ENCODE results near the gene CHRND. TPM values are rescaled to one million over a fixed set of nuclear protein-coding genes. Genes with fewer than 3 reads are reported as not detected.

CHRND gene
- total and polyA plus RNA-seq, 2 of the 8 experiments (the other 6 are each of a cell fraction or from before 2014, with no cell fraction given), result 0.24 TPM; not detected in 1

DNA sequence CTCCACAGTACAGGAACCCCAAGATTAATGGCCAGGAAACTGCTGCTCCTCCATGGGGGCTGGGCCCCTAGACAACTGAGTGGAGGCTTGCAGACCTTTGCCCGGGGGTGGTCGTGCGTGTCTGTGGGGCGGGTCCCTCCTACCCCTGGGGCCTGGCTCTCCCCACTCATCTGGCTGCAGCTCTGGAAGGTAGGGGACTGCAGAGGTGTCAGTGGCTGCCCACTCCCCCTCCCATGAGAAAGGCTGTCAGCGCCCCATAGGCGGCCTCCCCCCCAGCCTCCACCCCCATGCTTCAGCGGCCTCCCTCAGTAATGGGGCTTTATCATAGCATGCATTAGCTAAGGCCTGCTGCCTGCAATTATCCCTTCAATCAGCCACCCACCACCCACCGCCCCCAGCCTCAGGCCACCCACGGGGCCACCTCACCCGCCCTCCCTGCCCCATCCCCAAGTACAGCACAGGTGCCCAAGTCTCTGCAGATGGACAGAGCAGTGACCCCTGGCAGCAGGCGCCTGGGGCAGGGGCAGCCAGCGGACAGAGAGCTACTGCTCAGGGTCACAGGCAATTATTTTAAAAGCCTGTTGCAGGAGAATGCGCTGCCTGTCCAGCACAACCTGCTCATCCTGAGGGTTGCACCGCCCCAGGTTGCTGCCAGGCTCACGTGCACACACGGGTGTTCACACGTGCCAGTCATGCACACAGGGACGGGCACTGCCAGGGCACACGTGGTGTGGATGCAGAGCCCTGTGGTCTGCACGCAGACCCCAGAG lies 29.3 kb upstream of the CHRND start:
- Histone ChIP-seq H3K23me2 (ENCODE audit: low read depth, low read length) (no peaks in the 10 kb centered on the region; the same call in 1 of the 2 replicates), H3K36me3 (ENCODE audit: control insufficient read depth in 2 of 4, insufficient read depth in 4 of 4, low read length in 3 of 4) (no peaks in the 10 kb centered on the region), H2BK20ac (ENCODE audit: low read length) (no peak overlapping the region), H3K4me3 (ENCODE audit: extremely low read depth in 1 of 4, insufficient read depth in 2 of 4, low read depth in 3 of 4, low read length in 4 of 4) (no peak overlapping the region), H3K79me1 (ENCODE audit: low read depth, low read length) (no peaks in the 10 kb centered on the region), H3K23ac (ENCODE audit: insufficient read length) (no peak overlapping the region), H3K56ac (replicated peaks; ENCODE audit: insufficient read length, low read depth, low read length) (no peak overlapping the region), H4K5ac (ENCODE audit: insufficient read length, low read depth, low read length) (no peak overlapping the region), H3K14ac (ENCODE audit: insufficient read length) (no peak overlapping the region), H2BK120ac (replicated peaks; ENCODE audit: low read depth, low read length) (no peak overlapping the region), H2BK12ac (ENCODE audit: low read depth, low read length) (no peak overlapping the region; the same call in 1 of the 2 replicates), H2AFZ (ENCODE audit: low read length) (no peak overlapping the region), H2BK15ac (ENCODE audit: low read length) (no peak overlapping the region), H4K8ac (ENCODE audit: extremely low read depth, insufficient read depth, low read length) (no peak overlapping the region), H3K4me1 (replicated peaks in 1 of 4; ENCODE audit: control insufficient read depth in 3 of 4, insufficient read depth in 4 of 4, low read length in 3 of 4) (peaks cover 0 to 26% (median 3%) of the 10 kb centered on the region in 4 experiments; a peak in 5 of 7 replicates), H3K9me3 (ENCODE audit: insufficient read depth in 2 of 2, low read depth in 1 of 2, low read length in 1 of 2) (no peaks in the 10 kb centered on the region), H2BK5ac (ENCODE audit: low read depth, low read length) (no peak overlapping the region), H3K4me2 (ENCODE audit: insufficient read depth in 1 of 2, low read depth in 2 of 2, low read length in 2 of 2) (no peak overlapping the region), H4K20me1 (replicated peaks in 1 of 2; ENCODE audit: control insufficient read depth in 1 of 2, insufficient read depth in 2 of 2, low read length in 2 of 2) (no peaks in the 10 kb centered on the region), H3K4ac (replicated peaks; ENCODE audit: insufficient read length, low read depth, low read length) (no peak overlapping the region), H3K27me3 (replicated peaks in 1 of 4; ENCODE audit: control insufficient read depth in 3 of 4, extremely low read depth in 1 of 4, insufficient read depth in 3 of 4, low read length in 3 of 4) (peaks cover 0 to 7% (median 1%) of the 10 kb centered on the region in 4 experiments; a peak in 3 of 7 replicates), H3K18ac (ENCODE audit: extremely low read depth, low read length) (no peak overlapping the region), H3K79me2 (ENCODE audit: control insufficient read depth in 1 of 2, insufficient read depth in 2 of 2, low read length in 2 of 2) (no peaks in the 10 kb centered on the region), H3K27ac (ENCODE audit: low read depth, low read length) (no peak overlapping the region), H2AK5ac (ENCODE audit: low read depth, low read length) (0 out of 2 replicates have a peak overlapping the region, but pooled peaks have one; percentile 30), H4K91ac (replicated peaks; ENCODE audit: insufficient read length, low read length) (no peak overlapping the region), H3K9ac (replicated peaks in 1 of 4; ENCODE audit: extremely low read depth in 1 of 4, low read depth in 3 of 4, low read length in 3 of 4) (no peak overlapping the region)
- POLR2A ChIA-PET (ENCODE audit: partially characterized antibody), result interaction anchor here (1.1 kb wide), 1 partner anchor 35 kb away, joined by 3 read pairs; no protein-coding TSS in a partner anchor
- DNase-seq (ENCODE audit: low read depth in 1 of 2, low spot score in 2 of 2) (no peak), FAIRE-seq (no peak)
- WGBS, 2 experiments (ENCODE audit: extremely low coverage in 1 of 2, insufficient coverage in 1 of 2, insufficient read length in 1 of 2, insufficient replicate concordance in 2 of 2, low coverage in 1 of 2, low lambda C conversion rate in 2 of 2, missing lambda C conversion rate in 1 of 2), result 85% methylated on average over 14 of the region's 20 CpGs; no CpG with 5 or more reads in 1 of the 2 experiments
- CTCF ChIA-PET (ENCODE audit: partially characterized antibody), result interaction anchor here (1.3 to 3.0 kb wide), 4 partner anchors 16 to 596 kb away, joined by 3 to 10 read pairs (median 5); no protein-coding TSS in a partner anchor
- TF ChIP-seq ATF2 (IDR thresholded peaks at IDR 0.05; ENCODE audit: low read length) (no peak), PHF8 (conservative IDR thresholded peaks at IDR 0.05; ENCODE audit: low read depth, low read length) (no peak), MAX (IDR thresholded peaks at IDR 0.05) (no peak), CTBP2 (IDR thresholded peaks at IDR 0.05; ENCODE audit: borderline replicate concordance, insufficient read depth, insufficient read length, low read length) (no peak), NANOG (IDR thresholded peaks at IDR 0.05; ENCODE audit: insufficient read depth, low read depth, low read length, poor library complexity, severe bottlenecking) (no peak), GABPA (IDR thresholded peaks at IDR 0.05; ENCODE audit: borderline replicate concordance, insufficient read depth, low read length) (no peak), ZNF274 (IDR thresholded peaks at IDR 0.05; ENCODE audit: borderline replicate concordance, extremely low read depth, low read length) (no peak), RFX5 (IDR thresholded peaks at IDR 0.05; ENCODE audit: borderline replicate concordance, low read depth, low read length) (no peak)
